ENCODE results near the gene PPP1R12B. TPM values are rescaled to one million over a fixed set of nuclear protein-coding genes. Genes with fewer than 3 reads are reported as not detected.
"Not testable (repeated sequence)": the region's sequence is repeated elsewhere in the genome, so short reads cannot be mapped to it uniquely, and the experiment has no call there.

The PPP1R12B gene
- total RNA-seq, 2 experiments from 2014 or later = 19.1 to 23.5 TPM

DNA sequence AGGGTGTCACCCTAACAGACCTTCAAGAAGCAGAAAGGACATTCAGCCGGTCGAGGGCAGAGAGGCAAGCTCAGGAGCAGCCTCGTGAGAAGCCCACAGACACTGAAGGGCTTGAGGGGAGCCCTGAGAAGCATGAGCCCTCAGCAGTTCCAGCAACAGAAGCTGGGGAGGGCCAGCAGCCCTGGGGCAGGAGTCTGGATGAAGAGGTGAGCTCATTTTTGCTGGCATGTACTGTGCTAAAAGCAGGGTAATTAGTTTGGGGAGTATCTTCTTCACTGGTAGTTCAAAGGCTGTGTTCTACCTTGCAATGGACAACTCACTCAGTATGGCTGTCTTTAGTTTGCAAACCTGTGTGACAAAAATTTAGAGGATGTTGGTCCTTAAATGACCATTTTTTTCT lies 144.6 kb downstream of the PPP1R12B start:
- H4K20me1 ChIP-seq (ENCODE audit: insufficient read depth, low read length); H3K4me1 ChIP-seq (ENCODE audit: insufficient read depth, low read length, poor library complexity, severe bottlenecking); H3K9me3 ChIP-seq (ENCODE audit: low read length); H3K27ac ChIP-seq (ENCODE audit: low read depth, low read length, poor library complexity, severe bottlenecking); DNase-seq (ENCODE audit: low spot score); BruUV-seq (replicated peaks); H3K4me3 ChIP-seq (ENCODE audit: low read depth, low read length, poor library complexity, severe bottlenecking); H3K9me2 ChIP-seq (ENCODE audit: insufficient read depth, low read length); intact Hi-C loops (cut with micrococcal nuclease; ENCODE audit: unreplicated experiment); H3K4me2 ChIP-seq (ENCODE audit: low read length); H2AFZ ChIP-seq (ENCODE audit: low read length); H3K79me2 ChIP-seq (ENCODE audit: insufficient read depth, low read depth, low read length); POLR2A ChIA-PET: not testable (repeated sequence)
- peaks cover 17% of the 10 kb centered on the region for H3K36me3 ChIP-seq (ENCODE audit: insufficient read depth, low read length)
- CTCF ChIA-PET (ENCODE audit: unreplicated experiment) = interaction anchor here (0.6 kb wide), 1 partner anchor 95 kb away, joined by 4 read pairs; no protein-coding TSS in a partner anchor

DNA sequence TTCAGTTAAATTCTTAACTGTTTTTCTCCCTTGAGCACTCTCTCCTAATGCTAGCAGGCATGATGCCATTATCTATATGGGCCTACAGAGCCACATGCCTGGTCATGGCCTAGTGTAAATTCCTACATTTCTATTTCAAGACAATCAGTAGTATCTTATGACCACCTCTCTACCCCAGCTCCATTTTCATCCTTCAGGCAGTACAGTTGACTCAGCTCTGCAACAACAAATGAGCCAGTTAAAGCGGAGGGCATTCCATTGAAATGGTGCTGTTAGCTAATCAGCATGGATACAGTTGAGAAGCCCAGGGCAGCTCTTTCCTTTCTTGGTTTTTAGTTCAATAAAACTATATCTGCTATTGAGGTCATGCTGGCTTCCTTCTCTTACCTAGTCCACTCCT lies 150.0 kb downstream of the PPP1R12B start:
- intact Hi-C loops (cut with micrococcal nuclease; ENCODE audit: unreplicated experiment) = no loop called here
- no peaks in the 10 kb centered on the region for H3K79me2 ChIP-seq (ENCODE audit: insufficient read depth, low read depth, low read length)
- H3K4me2 ChIP-seq (ENCODE audit: low read length) = no peak overlapping the region
- no peak overlapping the region for H2AFZ ChIP-seq (ENCODE audit: low read length)
- H3K4me1 ChIP-seq (ENCODE audit: insufficient read depth, low read length, poor library complexity, severe bottlenecking) = no peaks in the 10 kb centered on the region
- H3K9me3 ChIP-seq (ENCODE audit: low read length) = no peaks in the 10 kb centered on the region
- BruUV-seq (replicated peaks) = no TSS peak
- no peaks in the 10 kb centered on the region for H3K9me2 ChIP-seq (ENCODE audit: insufficient read depth, low read length)
- TF ChIP-seq, protein P1, sequence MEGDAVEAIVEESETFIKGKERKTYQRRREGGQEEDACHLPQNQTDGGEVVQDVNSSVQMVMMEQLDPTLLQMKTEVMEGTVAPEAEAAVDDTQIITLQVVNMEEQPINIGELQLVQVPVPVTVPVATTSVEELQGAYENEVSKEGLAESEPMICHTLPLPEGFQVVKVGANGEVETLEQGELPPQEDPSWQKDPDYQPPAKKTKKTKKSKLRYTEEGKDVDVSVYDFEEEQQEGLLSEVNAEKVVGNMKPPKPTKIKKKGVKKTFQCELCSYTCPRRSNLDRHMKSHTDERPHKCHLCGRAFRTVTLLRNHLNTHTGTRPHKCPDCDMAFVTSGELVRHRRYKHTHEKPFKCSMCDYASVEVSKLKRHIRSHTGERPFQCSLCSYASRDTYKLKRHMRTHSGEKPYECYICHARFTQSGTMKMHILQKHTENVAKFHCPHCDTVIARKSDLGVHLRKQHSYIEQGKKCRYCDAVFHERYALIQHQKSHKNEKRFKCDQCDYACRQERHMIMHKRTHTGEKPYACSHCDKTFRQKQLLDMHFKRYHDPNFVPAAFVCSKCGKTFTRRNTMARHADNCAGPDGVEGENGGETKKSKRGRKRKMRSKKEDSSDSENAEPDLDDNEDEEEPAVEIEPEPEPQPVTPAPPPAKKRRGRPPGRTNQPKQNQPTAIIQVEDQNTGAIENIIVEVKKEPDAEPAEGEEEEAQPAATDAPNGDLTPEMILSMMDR (conservative IDR thresholded peaks at IDR 0.05; ENCODE audit: low read length) = no peak
- no peak for TF ChIP-seq EZH2phosphoT487 (IDR thresholded peaks at IDR 0.05; ENCODE audit: borderline replicate concordance, low read depth, low read length)
- peaks cover 9% of the 10 kb centered on the region for H3K36me3 ChIP-seq (ENCODE audit: insufficient read depth, low read length)
- no peak overlapping the region for H3K27ac ChIP-seq (ENCODE audit: low read depth, low read length, poor library complexity, severe bottlenecking)
- no peak for DNase-seq (ENCODE audit: low spot score)
- no peaks in the 10 kb centered on the region for H4K20me1 ChIP-seq (ENCODE audit: insufficient read depth, low read length)
- CTCF ChIA-PET (ENCODE audit: unreplicated experiment) = no interaction called here
- H3K4me3 ChIP-seq (ENCODE audit: low read depth, low read length, poor library complexity, severe bottlenecking) = no peak overlapping the region
- POLR2A ChIA-PET = no interaction called here

DNA sequence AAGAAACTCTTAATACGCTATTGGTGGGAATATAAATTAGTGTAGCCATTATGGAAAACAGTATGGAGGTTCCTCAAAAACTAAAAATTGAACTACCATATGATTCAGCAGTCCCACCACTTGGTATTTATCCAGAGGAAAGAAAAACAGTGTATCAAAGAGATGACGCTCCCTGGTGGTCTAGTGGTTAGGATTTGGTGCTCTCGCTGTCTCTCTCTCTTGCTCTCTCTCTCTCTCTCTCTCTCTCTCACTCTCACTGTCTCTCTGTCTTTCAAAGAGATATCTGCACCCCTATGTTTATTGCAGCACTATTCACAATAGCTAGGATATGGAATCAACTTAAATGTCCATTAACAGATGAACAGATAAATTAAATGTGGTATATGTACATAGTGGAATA lies 151.5 kb downstream of the PPP1R12B start:
- TF ChIP-seq, protein P1 (conservative IDR thresholded peaks at IDR 0.05; ENCODE audit: low read length) = 0 out of 2 replicates have a peak, but pooled peaks have one; percentile 21
- H3K9me2 ChIP-seq (ENCODE audit: insufficient read depth, low read length); POLR2A ChIA-PET; H4K20me1 ChIP-seq (ENCODE audit: insufficient read depth, low read length); H3K4me2 ChIP-seq (ENCODE audit: low read length); H3K27ac ChIP-seq (ENCODE audit: low read depth, low read length, poor library complexity, severe bottlenecking); H2AFZ ChIP-seq (ENCODE audit: low read length); H3K79me2 ChIP-seq (ENCODE audit: insufficient read depth, low read depth, low read length); H3K9me3 ChIP-seq (ENCODE audit: low read length); H3K4me1 ChIP-seq (ENCODE audit: insufficient read depth, low read length, poor library complexity, severe bottlenecking); H3K4me3 ChIP-seq (ENCODE audit: low read depth, low read length, poor library complexity, severe bottlenecking); H3K36me3 ChIP-seq (ENCODE audit: insufficient read depth, low read length); CTCF ChIA-PET (ENCODE audit: unreplicated experiment); DNase-seq (ENCODE audit: low spot score); BruUV-seq (replicated peaks): not testable (repeated sequence)
- intact Hi-C loops (cut with micrococcal nuclease; ENCODE audit: unreplicated experiment) = loop anchor here (2.0 kb wide), 1 partner anchor 71 kb away; no protein-coding TSS in a partner anchor

Data from OCI-LY7 (cell line).